ENCODE measurements around the gene LYSMD1.
"Not testable (repeated sequence)": the region's sequence is repeated elsewhere in the genome, so short reads cannot be mapped to it uniquely, and the experiment has no call there.

Gene LYSMD1
- 0.39 to 3.9 (median 3.7) reads per million in 3 experiments for total RNA-seq

- peak; percentile 98 for DNase-seq
Measured at GRCh38 chr1:151165738-151166504, at the start of gene LYSMD1, which contains the start of gene SCNM1. Gene LYSMD1, minus strand, starts transcription at chr1:151165902. Its CDS starts 644 bp downstream, at chr1:151165258. Gene SCNM1, plus strand, starts transcription at chr1:151166144. Its CDS starts 9 bp downstream, at chr1:151166153.

GRCh38 chr1:151213560-151213959 is 47.9 kb upstream of the LYSMD1 start:
- no peak for DNase-seq

GRCh38 chr1:151211972-151212705 is 46.4 kb upstream of the LYSMD1 start:
- peak; percentile 5 for DNase-seq

GRCh38 chr1:151210830-151211229 is 45.1 kb upstream of the LYSMD1 start:
- DNase-seq: no peak

- DNase-seq: not testable (repeated sequence)
Measured at GRCh38 chr1:151205381-151205965, 39.8 kb upstream of the LYSMD1 start.

GRCh38 chr1:151199873-151200581 is 34.3 kb upstream of the LYSMD1 start:
- DNase-seq: no peak

GRCh38 chr1:151198254-151199127 is 32.8 kb upstream of the LYSMD1 start, which contains the start of gene PIP5K1A:
Gene PIP5K1A, plus strand, starts transcription at chr1:151198552. Its CDS starts 445 bp downstream, at chr1:151198997.
- DNase-seq: peak; percentile 98

- no peak for DNase-seq
Measured at GRCh38 chr1:151197863-151198253, 32.2 kb upstream of the LYSMD1 start.

- DNase-seq: peak; percentile 60
Measured at GRCh38 chr1:151196292-151196800, 30.6 kb upstream of the LYSMD1 start.

- not testable (repeated sequence) for DNase-seq
Measured at GRCh38 chr1:151194894-151195594, 29.3 kb upstream of the LYSMD1 start.

- DNase-seq: no peak
Measured at GRCh38 chr1:151193856-151194255, 28.2 kb upstream of the LYSMD1 start.

- no peak for DNase-seq
Measured at GRCh38 chr1:151193304-151193703, 27.6 kb upstream of the LYSMD1 start.

- DNase-seq: no peak
Measured at GRCh38 chr1:151192047-151192446, 26.3 kb upstream of the LYSMD1 start.

GRCh38 chr1:151189637-151190445 is 24.1 kb upstream of the LYSMD1 start, which contains the start of gene VPS72:
Gene VPS72, minus strand, starts transcription at chr1:151190197. Its CDS starts 76 bp downstream, at chr1:151190121.
- DNase-seq: peak; percentile 83

GRCh38 chr1:151188667-151189066 is 23.0 kb upstream of the LYSMD1 start:
- not testable (repeated sequence) for DNase-seq

GRCh38 chr1:151187205-151187604 is 21.5 kb upstream of the LYSMD1 start:
- DNase-seq: no peak

GRCh38 chr1:151184211-151184610 is 18.5 kb upstream of the LYSMD1 start:
- no peak for DNase-seq

GRCh38 chr1:151176514-151177045 is 10.9 kb upstream of the LYSMD1 start:
- no peak for DNase-seq

GRCh38 chr1:151175863-151176262 is 10.2 kb upstream of the LYSMD1 start, which contains the start of gene TMOD4:
Gene TMOD4, minus strand, starts transcription at chr1:151175981. Its CDS starts 1,106 bp downstream, at chr1:151174875.
- no peak for DNase-seq
